ENCODE data around the gene STARD10. TPM values are rescaled to one million over a fixed set of nuclear protein-coding genes. Genes with fewer than 3 reads are reported as not detected.

Gene STARD10
- total and polyA plus RNA-seq, 2 donors (not counting 3 experiments of a cell fraction or from before 2014, with no cell fraction given) = 16.1 to 22.5 TPM

DNA sequence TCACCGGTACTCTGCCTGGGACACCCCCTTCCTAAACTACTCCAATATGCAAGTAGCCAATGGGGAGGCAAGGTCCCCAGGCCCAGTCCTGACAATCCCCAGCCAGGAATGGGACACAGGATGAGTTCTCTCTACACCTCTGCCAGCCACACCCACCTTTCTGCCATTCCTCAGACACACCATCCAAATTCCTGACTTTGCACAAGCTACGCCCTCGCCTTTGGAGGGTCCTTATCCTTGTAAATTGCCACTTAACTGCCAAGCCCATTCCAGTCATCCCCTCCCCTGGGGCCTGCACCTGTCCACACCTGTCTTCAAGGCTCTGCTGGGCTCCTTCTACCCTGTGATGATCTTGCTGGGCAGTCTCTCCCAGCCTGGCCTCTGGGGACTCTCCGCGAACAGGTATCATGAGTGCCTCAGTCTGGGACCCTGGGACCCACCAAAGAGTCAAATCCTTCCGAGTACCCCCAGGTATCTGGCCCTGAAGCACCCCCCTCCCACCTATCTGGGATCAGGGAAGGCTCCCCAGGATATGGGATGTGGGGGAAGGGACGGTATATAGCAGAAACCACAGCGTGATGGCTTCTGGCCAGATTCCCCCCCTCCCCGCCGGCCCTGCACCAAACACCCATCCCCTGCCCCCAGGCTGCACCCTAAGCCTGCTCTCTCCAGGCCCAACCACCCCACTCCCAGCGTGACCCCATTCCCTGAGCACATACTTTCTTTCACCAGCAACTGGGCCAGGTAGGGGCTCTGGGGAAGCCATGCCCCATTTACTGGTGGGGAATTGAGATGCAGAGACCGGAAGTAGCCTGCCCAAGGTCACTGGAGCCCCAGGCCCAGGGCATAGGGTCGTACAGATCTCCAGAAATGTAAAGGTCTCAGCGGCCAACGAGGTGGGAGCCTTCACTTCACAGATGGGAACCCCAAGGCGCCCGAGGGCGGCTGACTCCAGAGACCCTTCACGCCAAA lies 42.4 kb downstream of the STARD10 start:
- POLR2A ChIA-PET = no interaction called here
- peaks cover 12% of the 10 kb centered on the region for H3K4me1 ChIP-seq (ENCODE audit: control insufficient read depth, extremely low read depth, insufficient read depth, low read length)

More for the DNA sequence above, 42.4 kb downstream of the STARD10 start:
- peak overlapping the region; percentile 59 to 77 (median 62) for H3K4me3 ChIP-seq (replicated peaks in 1 of 3; ENCODE audit: insufficient read depth in 1 of 3, low read depth in 1 of 3, low read length in 3 of 3)
- FAIRE-seq (no peak), DNase-seq (ENCODE audit: low read depth, low spot score) (no peak)
- H3K36me3 ChIP-seq (ENCODE audit: control insufficient read depth in 2 of 2, extremely low read depth in 1 of 2, insufficient read depth in 2 of 2, low read length in 2 of 2) = no peaks in the 10 kb centered on the region
- peaks cover 8% of the 10 kb centered on the region for H3K79me2 ChIP-seq (ENCODE audit: control insufficient read depth, insufficient read depth, low read length)
- no peaks in the 10 kb centered on the region for H3K27me3 ChIP-seq (ENCODE audit: control insufficient read depth in 2 of 2, insufficient read depth in 2 of 2, low read length in 2 of 2)
- H3K9me3 ChIP-seq (replicated peaks; ENCODE audit: control insufficient read depth, insufficient read depth, low read length) = no peaks in the 10 kb centered on the region
- BruUV-seq (replicated peaks) = no TSS peak
- H4K20me1 ChIP-seq (replicated peaks; ENCODE audit: control insufficient read depth, extremely low read depth, insufficient read depth, low read length) = no peaks in the 10 kb centered on the region
- no peak overlapping the region for H3K27ac ChIP-seq (ENCODE audit: insufficient read depth, low read depth, low read length)
- peak overlapping the region; percentile 87 for H3K4me2 ChIP-seq (ENCODE audit: insufficient read depth, low read length)
- intact Hi-C loops (cut with micrococcal nuclease) = loop anchor here (1.0 kb wide), 1 partner anchor 42 kb away; no protein-coding TSS in a partner anchor
- TF ChIP-seq GATA2 (IDR thresholded peaks at IDR 0.05; ENCODE audit: insufficient read depth, insufficient read length, low read depth, low read length) (no peak), FOS (IDR thresholded peaks at IDR 0.05; ENCODE audit: borderline replicate concordance, insufficient read depth, low read length) (no peak), JUN (IDR thresholded peaks at IDR 0.05; ENCODE audit: borderline replicate concordance, insufficient read depth, insufficient read length, low read depth) (no peak), POLR2AphosphoS5 (IDR thresholded peaks at IDR 0.05; ENCODE audit: insufficient read depth, low read depth, low read length) (no peak), POLR2A (IDR thresholded peaks at IDR 0.05; ENCODE audit: low read depth, low read length) (no peak), EZH2 (IDR thresholded peaks at IDR 0.05; ENCODE audit: borderline replicate concordance, low read depth, low read length, severe bottlenecking) (no peak), MYC (IDR thresholded peaks at IDR 0.05; ENCODE audit: low read depth, low read length) (no peak)
- TF ChIP-seq, protein P1, sequence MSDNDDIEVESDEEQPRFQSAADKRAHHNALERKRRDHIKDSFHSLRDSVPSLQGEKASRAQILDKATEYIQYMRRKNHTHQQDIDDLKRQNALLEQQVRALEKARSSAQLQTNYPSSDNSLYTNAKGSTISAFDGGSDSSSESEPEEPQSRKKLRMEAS (IDR thresholded peaks at IDR 0.05; ENCODE audit: insufficient read depth, insufficient read length) = no peak
- TF ChIP-seq, protein P2, sequence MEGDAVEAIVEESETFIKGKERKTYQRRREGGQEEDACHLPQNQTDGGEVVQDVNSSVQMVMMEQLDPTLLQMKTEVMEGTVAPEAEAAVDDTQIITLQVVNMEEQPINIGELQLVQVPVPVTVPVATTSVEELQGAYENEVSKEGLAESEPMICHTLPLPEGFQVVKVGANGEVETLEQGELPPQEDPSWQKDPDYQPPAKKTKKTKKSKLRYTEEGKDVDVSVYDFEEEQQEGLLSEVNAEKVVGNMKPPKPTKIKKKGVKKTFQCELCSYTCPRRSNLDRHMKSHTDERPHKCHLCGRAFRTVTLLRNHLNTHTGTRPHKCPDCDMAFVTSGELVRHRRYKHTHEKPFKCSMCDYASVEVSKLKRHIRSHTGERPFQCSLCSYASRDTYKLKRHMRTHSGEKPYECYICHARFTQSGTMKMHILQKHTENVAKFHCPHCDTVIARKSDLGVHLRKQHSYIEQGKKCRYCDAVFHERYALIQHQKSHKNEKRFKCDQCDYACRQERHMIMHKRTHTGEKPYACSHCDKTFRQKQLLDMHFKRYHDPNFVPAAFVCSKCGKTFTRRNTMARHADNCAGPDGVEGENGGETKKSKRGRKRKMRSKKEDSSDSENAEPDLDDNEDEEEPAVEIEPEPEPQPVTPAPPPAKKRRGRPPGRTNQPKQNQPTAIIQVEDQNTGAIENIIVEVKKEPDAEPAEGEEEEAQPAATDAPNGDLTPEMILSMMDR (IDR thresholded peaks at IDR 0.05; ENCODE audit: extremely low read depth in 1 of 2, insufficient read depth in 1 of 2, low read depth in 1 of 2, low read length in 2 of 2) = no peak
- peak overlapping the region; percentile 84 for H2AFZ ChIP-seq (ENCODE audit: low read depth, low read length)
- H3K9ac ChIP-seq (replicated peaks; ENCODE audit: extremely low read depth, insufficient read depth, low read length) = peak overlapping the region; percentile 34
- H3K9me1 ChIP-seq (replicated peaks; ENCODE audit: control insufficient read depth, extremely low read depth, insufficient read depth, low read length) = no peaks in the 10 kb centered on the region
- dilution Hi-C loops (cut with MboI; ENCODE audit: extremely low pct_ligation_motif_present, low sequenced_read_pairs) = no loop called here
- CTCF ChIA-PET = interaction anchor here (1.6 kb wide), 1 partner anchor 42 kb away, joined by 5 read pairs; the partner anchor contains the start of gene STARD10
